Endothelial cell of umbilical vein (primary cell): ENCODE data around the gene PPP1R1C.

Experiments
- EZH2 ChIP-seq: IDR thresholded peaks from 2 replicates; pipeline ENCODE4 v1.6.1; 2012; ENCODE audit warnings: borderline replicate concordance, low read depth, mild to moderate bottlenecking, moderate library complexity, low read length, inconsistent platforms; ENCODE audit not compliant: severe bottlenecking
- FOS ChIP-seq: IDR thresholded peaks from 2 replicates; pipeline ENCODE4 v1.6.1; 2011; ENCODE audit warnings: mild to moderate bottlenecking, low read length, moderate library complexity, borderline replicate concordance; ENCODE audit not compliant: insufficient read depth
- GATA2 ChIP-seq: IDR thresholded peaks from 2 replicates; pipeline ENCODE4 v1.7.0; 2011; ENCODE audit warnings: low read depth, mild to moderate bottlenecking, moderate library complexity, mixed read lengths, low read length; ENCODE audit not compliant: insufficient read length, insufficient read depth
- JUN ChIP-seq: IDR thresholded peaks from 2 replicates; pipeline ENCODE4 v1.6.1; 2011; ENCODE audit warnings: borderline replicate concordance, low read depth; ENCODE audit not compliant: insufficient read length, insufficient read depth
- MYC ChIP-seq: IDR thresholded peaks from one replicate; pipeline ENCODE4 v1.6.1; 2011; ENCODE audit warnings: mild to moderate bottlenecking, low read depth, low read length
- POLR2A ChIP-seq: IDR thresholded peaks from 2 replicates; pipeline ENCODE4 v1.6.1; 2012; ENCODE audit warnings: low read depth, mild to moderate bottlenecking, control low read depth, low read length
- POLR2AphosphoS5 ChIP-seq: IDR thresholded peaks from 2 replicates; pipeline ENCODE4 v1.6.1; 2012; ENCODE audit warnings: low read depth, mild to moderate bottlenecking, control low read depth, low read length, moderate library complexity; ENCODE audit not compliant: insufficient read depth
- TF ChIP-seq, protein P1 (sequence below), 2 donors: IDR thresholded peaks; 1 replicate in 1 of 2; 2 replicates in 1 of 2; pipeline ENCODE4 v1.5.1; 2011; ENCODE audit warnings: low read length in 2 of 2, mild to moderate bottlenecking in 2 of 2, moderate library complexity in 2 of 2, control low read depth in 1 of 2, inconsistent platforms in 1 of 2, low read depth in 1 of 2; ENCODE audit not compliant: insufficient read depth in 1 of 2; ENCODE audit errors: extremely low read depth in 1 of 2
- TF ChIP-seq, protein P2 (sequence below): IDR thresholded peaks from 2 replicates; pipeline ENCODE4 v1.6.1; 2011; ENCODE audit not compliant: insufficient read depth, insufficient read length

DNA sequence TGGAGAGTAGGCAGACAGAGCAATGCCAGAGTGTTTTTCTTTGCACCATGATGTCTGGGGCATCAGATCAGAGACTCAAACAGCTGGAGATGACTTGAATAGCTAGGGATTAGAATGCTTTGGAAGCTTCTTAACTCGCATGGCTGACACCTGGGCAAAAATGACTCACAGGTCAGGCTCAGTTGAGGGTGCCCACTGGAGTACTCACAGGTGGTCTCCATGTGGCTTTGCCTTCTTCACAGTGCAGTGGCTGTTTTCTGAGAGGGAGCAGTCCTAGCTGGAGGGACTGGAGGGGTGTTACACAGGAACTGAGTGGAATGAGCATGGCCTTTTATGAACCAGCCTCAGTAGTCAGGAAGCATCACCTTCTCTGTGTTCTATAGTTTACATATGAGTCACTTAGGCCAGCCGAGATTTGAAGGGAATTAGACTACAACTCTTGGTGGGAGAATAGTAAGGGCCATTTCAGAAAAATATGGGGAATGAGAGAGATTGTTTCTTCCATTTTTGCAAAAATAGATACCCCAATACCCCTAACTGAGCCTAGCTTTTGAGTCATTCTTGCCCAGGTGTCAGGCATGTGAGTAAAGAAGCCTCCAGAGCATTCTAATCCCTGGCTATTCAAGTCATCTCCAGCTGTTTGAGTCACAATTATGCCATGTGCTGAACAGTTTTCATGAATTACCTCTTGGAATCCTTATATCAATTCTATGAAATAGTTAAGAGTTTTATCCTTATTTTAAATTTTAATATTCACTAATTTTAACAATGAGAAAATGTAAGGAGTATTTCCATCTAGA, 7.1 kb upstream of the PPP1R1C start:
- TF ChIP-seq, protein P1, sequence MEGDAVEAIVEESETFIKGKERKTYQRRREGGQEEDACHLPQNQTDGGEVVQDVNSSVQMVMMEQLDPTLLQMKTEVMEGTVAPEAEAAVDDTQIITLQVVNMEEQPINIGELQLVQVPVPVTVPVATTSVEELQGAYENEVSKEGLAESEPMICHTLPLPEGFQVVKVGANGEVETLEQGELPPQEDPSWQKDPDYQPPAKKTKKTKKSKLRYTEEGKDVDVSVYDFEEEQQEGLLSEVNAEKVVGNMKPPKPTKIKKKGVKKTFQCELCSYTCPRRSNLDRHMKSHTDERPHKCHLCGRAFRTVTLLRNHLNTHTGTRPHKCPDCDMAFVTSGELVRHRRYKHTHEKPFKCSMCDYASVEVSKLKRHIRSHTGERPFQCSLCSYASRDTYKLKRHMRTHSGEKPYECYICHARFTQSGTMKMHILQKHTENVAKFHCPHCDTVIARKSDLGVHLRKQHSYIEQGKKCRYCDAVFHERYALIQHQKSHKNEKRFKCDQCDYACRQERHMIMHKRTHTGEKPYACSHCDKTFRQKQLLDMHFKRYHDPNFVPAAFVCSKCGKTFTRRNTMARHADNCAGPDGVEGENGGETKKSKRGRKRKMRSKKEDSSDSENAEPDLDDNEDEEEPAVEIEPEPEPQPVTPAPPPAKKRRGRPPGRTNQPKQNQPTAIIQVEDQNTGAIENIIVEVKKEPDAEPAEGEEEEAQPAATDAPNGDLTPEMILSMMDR (IDR thresholded peaks at IDR 0.05; ENCODE audit: extremely low read depth in 1 of 2, insufficient read depth in 1 of 2, low read depth in 1 of 2, low read length in 2 of 2), result no peak
- no peak for TF ChIP-seq EZH2
- TF ChIP-seq, protein P2, sequence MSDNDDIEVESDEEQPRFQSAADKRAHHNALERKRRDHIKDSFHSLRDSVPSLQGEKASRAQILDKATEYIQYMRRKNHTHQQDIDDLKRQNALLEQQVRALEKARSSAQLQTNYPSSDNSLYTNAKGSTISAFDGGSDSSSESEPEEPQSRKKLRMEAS, result no peak
- TF ChIP-seq POLR2AphosphoS5, result no peak
- TF ChIP-seq POLR2A, result no peak
- TF ChIP-seq FOS, result no peak
- TF ChIP-seq GATA2, result no peak
- no peak for TF ChIP-seq JUN
- no peak for TF ChIP-seq MYC
